K562 (cell line): Measurements from ENCODE around the gene SRGAP2C. TPM values are rescaled to one million over a fixed set of nuclear protein-coding genes. Genes with fewer than 3 reads are reported as not detected.

Source experiments
- ATAC-seq: fragments of 200-7000 bp; cut with Tn5 transposase; 3 replicates; pipeline ENCODE4 v1.9.1; 2020; ENCODE audit warnings: moderate library complexity
- BruUV-seq: library from RNA; stranded (reverse); fragments of 400-500 nt; replicated peaks from 2 replicates; lab custom pipeline; 2021; lab: Mats Ljungman, UMichigan
- CTCF ChIA-PET: fragments of 300-600 bp; formaldehyde crosslinking; extraction: SDS; loops from one replicate; lab custom pipeline; 2021; ENCODE audit warnings: low intra/inter-chr PET ratio; lab: Yijun Ruan, JAX
- POLR2A ChIA-PET: fragments of 300-600, 350-650 bp; sonication (Branson Sonifier 250); formaldehyde crosslinking; extraction: SDS; loops from one replicate; lab custom pipeline; 2021; ENCODE audit warnings: antibody characterized with exemption, inconsistent platforms; lab: Yijun Ruan, JAX
- DNase-seq, 4 experiments: peaks; one replicate each; pipeline versions ENCODE4 v3.0.0 to v3.0.0-alpha.2; 2011 to 2018; ENCODE audit warnings: low spot score in 3 of 4, mixed read lengths in 3 of 4; ENCODE audit errors: extremely low read depth in 1 of 4
- FAIRE-seq: peaks from 2 replicates; lab custom pipeline; 2011; peaks lifted over from hg19 to GRCh38; lab: Jason Lieb, UNC
- H2AFZ ChIP-seq: 2 replicates; pipeline ENCODE4 v1.6.0; 2011; ENCODE audit warnings: low read depth, low read length, control low read depth, inconsistent platforms
- H3K27ac ChIP-seq: fragments of 200-600 bp; 3 replicates; pipeline ENCODE4 v1.8.0; 2011; ENCODE audit warnings: low read depth, mild to moderate bottlenecking, control low read depth, inconsistent platforms, low read length, moderate library complexity, mixed read lengths; ENCODE audit errors: extremely low read depth
- H3K27me3 ChIP-seq, 2 experiments: fragments of 300-600 bp in 1 of 2; 2 replicates in 1 of 2; 3 replicates in 1 of 2; pipeline versions ENCODE4 v1.6.0 to v1.8.0; 2011; ENCODE audit warnings: inconsistent platforms in 2 of 2, low read length in 2 of 2, mild to moderate bottlenecking in 1 of 2, mixed read lengths in 1 of 2, moderate library complexity in 1 of 2; ENCODE audit not compliant: control insufficient read depth in 2 of 2, insufficient read depth in 2 of 2
- H3K36me3 ChIP-seq: fragments of 300-600 bp; 3 replicates; pipeline ENCODE4 v1.8.0; 2011; ENCODE audit warnings: mild to moderate bottlenecking, low read length, inconsistent platforms; ENCODE audit not compliant: control insufficient read depth, insufficient read depth
- H3K4me1 ChIP-seq, 2 experiments: fragments of 200-600 bp in 1 of 2; replicated peaks in 1 of 2; 2 replicates in 1 of 2; 3 replicates in 1 of 2; pipeline versions ENCODE4 v1.5.1 to v1.8.0; 2011; ENCODE audit warnings: inconsistent platforms in 2 of 2, low read length in 2 of 2, mild to moderate bottlenecking in 1 of 2, mixed read lengths in 1 of 2, moderate library complexity in 1 of 2; ENCODE audit not compliant: control insufficient read depth in 2 of 2, insufficient read depth in 2 of 2
- H3K4me2 ChIP-seq: 2 replicates; pipeline ENCODE4 v1.6.1; 2011; ENCODE audit warnings: low read length, control low read depth, inconsistent platforms, mixed read lengths; ENCODE audit not compliant: insufficient read depth
- H3K4me3 ChIP-seq: fragments of 200-600 bp; sonication (generic), shearing (Covaris generic); 2 replicates; pipeline ENCODE4 v1.5.1; 2016; ENCODE audit warnings: control low read depth, inconsistent platforms
- H3K79me2 ChIP-seq: fragments of 200-600 bp; 3 replicates; pipeline ENCODE4 v1.8.0; 2011; ENCODE audit warnings: low read length, inconsistent platforms; ENCODE audit not compliant: control insufficient read depth, insufficient read depth
- H3K9ac ChIP-seq, 2 experiments: 2 replicates each; pipeline versions ENCODE4 v1.6.0 to v1.6.1; 2011; ENCODE audit warnings: low read depth in 2 of 2, low read length in 2 of 2, control low read depth in 1 of 2, inconsistent platforms in 1 of 2, mild to moderate bottlenecking in 1 of 2, mixed read lengths in 1 of 2; ENCODE audit not compliant: insufficient read depth in 1 of 2
- H3K9me1 ChIP-seq: one replicate; pipeline ENCODE4 v1.6.0; 2011; ENCODE audit warnings: inconsistent platforms, mild to moderate bottlenecking, low read length, moderate library complexity; ENCODE audit not compliant: control insufficient read depth, insufficient read depth
- H3K9me3 ChIP-seq: replicated peaks from 2 replicates; pipeline ENCODE4 v1.5.1; 2011; ENCODE audit warnings: low read depth, low read length, inconsistent platforms; ENCODE audit not compliant: control insufficient read depth, insufficient read depth
- H4K20me1 ChIP-seq: replicated peaks from 2 replicates; pipeline ENCODE4 v1.6.1; 2011; ENCODE audit warnings: low read length, inconsistent platforms, mixed read lengths; ENCODE audit not compliant: control insufficient read depth, insufficient read depth
- AFF4 ChIP-seq: sonication (generic); formaldehyde crosslinking; IDR thresholded peaks from 2 replicates; pipeline ENCODE4 v1.8.0; 2023; ENCODE audit warnings: mild to moderate bottlenecking, missing genetic modification reagents
- NUFIP1 ChIP-seq: fragments of 450-650 bp; IDR thresholded peaks from 2 replicates; pipeline ENCODE4 v1.6.1; 2018; ENCODE audit not compliant: partially characterized antibody
- SRF ChIP-seq, 2 experiments: fragments of 250-450, 450-650 bp in 1 of 2; sonication (Bioruptor Pico) in 1 of 2; sonication (generic) in 1 of 2; formaldehyde crosslinking; IDR thresholded peaks; 2 replicates each; pipeline versions ENCODE4 v1.5.0 to v1.5.1; 2020 to 2022; ENCODE audit warnings: mild to moderate bottlenecking in 1 of 2, missing genetic modification reagents in 1 of 2
- ZFX ChIP-seq: sonication (generic); formaldehyde crosslinking; IDR thresholded peaks from 2 replicates; pipeline ENCODE4 v1.8.0; 2022; ENCODE audit warnings: mild to moderate bottlenecking, missing genetic modification reagents, moderate library complexity
- WGBS: fragments of 100-300 bp; shearing (Covaris generic); methylation state at CpG from one replicate; pipeline ENCODE4 v1.1.6; 2016; ENCODE audit warnings: low coverage, mixed read lengths; ENCODE audit not compliant: insufficient coverage; ENCODE audit errors: missing lambda C conversion rate; 5-methylcytosine and 5-hydroxymethylcytosine counted together
- in situ Hi-C: fragments of 300-500 bp; cut with MboI; formaldehyde crosslinking; loops from 4 replicates; pipeline ENCODE4 v1.15.0; 2018; ENCODE audit warnings: inconsistent platforms, mixed read lengths
- intact Hi-C: fragments of 100-400 bp; cut with micrococcal nuclease; formaldehyde crosslinking; loops from 2 replicates; pipeline ENCODE4 v1.14.2; 2022
- polyA plus RNA-seq, 8 experiments: library from polyadenylated mRNA; depleted of rRNA in 4 of 8; stranded (reverse) in 5 of 8; unstranded in 3 of 8; fragments of >200 nt; fragmentation: Nextera tagmentation in 2 of 8; fragmentation: Illumina TruSeq in 1 of 8; extraction: Ambion mirVana in 2 of 8; extraction: Trizol in 1 of 8; gene quantifications; 2 replicates each; pipeline versions ENCODE4 v1.2.1 to v1.2.3, GENCODE V29; 2011 to 2014; ENCODE audit warnings: inconsistent platforms in 1 of 8, missing spikeins in 1 of 8
- total RNA-seq, 7 experiments: library from RNA; depleted of rRNA in 6 of 7; stranded (reverse); fragments of >200 nt in 6 of 7; fragmentation: Illumina TruSeq in 2 of 7; extraction: Trizol in 2 of 7; gene quantifications; 2 replicates each; pipeline versions ENCODE4 v1.2.1 to v1.2.3, GENCODE V29; 2011 to 2021; ENCODE audit warnings: low replicate concordance in 1 of 7
- TF ChIP-seq, protein P1 (sequence below): sonication (generic); formaldehyde crosslinking; IDR thresholded peaks from 2 replicates; pipeline ENCODE4 v1.8.0; 2023; ENCODE audit warnings: missing genetic modification reagents, mild to moderate bottlenecking, borderline replicate concordance

The SRGAP2C gene
- total and polyA plus RNA-seq, 9 of the 15 experiments (the other 6 are each of a cell fraction or from before 2014, with no cell fraction given), result 5.0 to 21.1 (median 7.7) TPM

GRCh38 chr1:121408354-121408753 lies 223.6 kb downstream of the SRGAP2C start:
- no peaks in the 10 kb centered on the region for H3K9me1 ChIP-seq
- H3K27me3 ChIP-seq, result no peaks in the 10 kb centered on the region; a peak in 1 of 5 replicates
- H4K20me1 ChIP-seq, result no peaks in the 10 kb centered on the region
- WGBS, result 32% methylated on average over 1 of the region's 1 CpG
- no peak overlapping the region for H3K4me2 ChIP-seq
- no peak overlapping the region for H3K27ac ChIP-seq
- H3K4me3 ChIP-seq, result no peak overlapping the region
- POLR2A ChIA-PET, result no interaction called here
- no peaks in the 10 kb centered on the region for H3K4me1 ChIP-seq
- BruUV-seq, result no TSS peak
- CTCF ChIA-PET, result no interaction called here
- no peak for DNase-seq
- intact Hi-C loops (no loop called here), in situ Hi-C loops (no loop called here)
- H3K9me3 ChIP-seq, result no peaks in the 10 kb centered on the region
- H2AFZ ChIP-seq, result no peak overlapping the region
- no peaks in the 10 kb centered on the region for H3K79me2 ChIP-seq
- H3K36me3 ChIP-seq, result no peaks in the 10 kb centered on the region
- H3K9ac ChIP-seq, result no peak overlapping the region
- FAIRE-seq, result no peak
- ATAC-seq, result no peak
- TF ChIP-seq ZFX (no peak), NUFIP1 (no peak), AFF4 (CRISPR knock-in tag) (no peak), SRF (CRISPR knock-in tag; IDR thresholded peaks at IDR 0.05) (no peak)
- TF ChIP-seq, protein P1, sequence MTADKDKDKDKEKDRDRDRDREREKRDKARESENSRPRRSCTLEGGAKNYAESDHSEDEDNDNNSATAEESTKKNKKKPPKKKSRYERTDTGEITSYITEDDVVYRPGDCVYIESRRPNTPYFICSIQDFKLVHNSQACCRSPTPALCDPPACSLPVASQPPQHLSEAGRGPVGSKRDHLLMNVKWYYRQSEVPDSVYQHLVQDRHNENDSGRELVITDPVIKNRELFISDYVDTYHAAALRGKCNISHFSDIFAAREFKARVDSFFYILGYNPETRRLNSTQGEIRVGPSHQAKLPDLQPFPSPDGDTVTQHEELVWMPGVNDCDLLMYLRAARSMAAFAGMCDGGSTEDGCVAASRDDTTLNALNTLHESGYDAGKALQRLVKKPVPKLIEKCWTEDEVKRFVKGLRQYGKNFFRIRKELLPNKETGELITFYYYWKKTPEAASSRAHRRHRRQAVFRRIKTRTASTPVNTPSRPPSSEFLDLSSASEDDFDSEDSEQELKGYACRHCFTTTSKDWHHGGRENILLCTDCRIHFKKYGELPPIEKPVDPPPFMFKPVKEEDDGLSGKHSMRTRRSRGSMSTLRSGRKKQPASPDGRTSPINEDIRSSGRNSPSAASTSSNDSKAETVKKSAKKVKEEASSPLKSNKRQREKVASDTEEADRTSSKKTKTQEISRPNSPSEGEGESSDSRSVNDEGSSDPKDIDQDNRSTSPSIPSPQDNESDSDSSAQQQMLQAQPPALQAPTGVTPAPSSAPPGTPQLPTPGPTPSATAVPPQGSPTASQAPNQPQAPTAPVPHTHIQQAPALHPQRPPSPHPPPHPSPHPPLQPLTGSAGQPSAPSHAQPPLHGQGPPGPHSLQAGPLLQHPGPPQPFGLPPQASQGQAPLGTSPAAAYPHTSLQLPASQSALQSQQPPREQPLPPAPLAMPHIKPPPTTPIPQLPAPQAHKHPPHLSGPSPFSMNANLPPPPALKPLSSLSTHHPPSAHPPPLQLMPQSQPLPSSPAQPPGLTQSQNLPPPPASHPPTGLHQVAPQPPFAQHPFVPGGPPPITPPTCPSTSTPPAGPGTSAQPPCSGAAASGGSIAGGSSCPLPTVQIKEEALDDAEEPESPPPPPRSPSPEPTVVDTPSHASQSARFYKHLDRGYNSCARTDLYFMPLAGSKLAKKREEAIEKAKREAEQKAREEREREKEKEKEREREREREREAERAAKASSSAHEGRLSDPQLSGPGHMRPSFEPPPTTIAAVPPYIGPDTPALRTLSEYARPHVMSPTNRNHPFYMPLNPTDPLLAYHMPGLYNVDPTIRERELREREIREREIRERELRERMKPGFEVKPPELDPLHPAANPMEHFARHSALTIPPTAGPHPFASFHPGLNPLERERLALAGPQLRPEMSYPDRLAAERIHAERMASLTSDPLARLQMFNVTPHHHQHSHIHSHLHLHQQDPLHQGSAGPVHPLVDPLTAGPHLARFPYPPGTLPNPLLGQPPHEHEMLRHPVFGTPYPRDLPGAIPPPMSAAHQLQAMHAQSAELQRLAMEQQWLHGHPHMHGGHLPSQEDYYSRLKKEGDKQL (CRISPR knock-in tag), result no peak
